ENCODE results near the gene SPTBN1.
"Not testable (repeated sequence)": the region's sequence is repeated elsewhere in the genome, so short reads cannot be mapped to it uniquely, and the experiment has no call there.

The SPTBN1 gene

GRCh38 chr2:54497763-54498680, 41.9 kb downstream of the SPTBN1 start:
- DNase-seq (ENCODE audit: low spot score in 2 of 2) = no peak
- H3K4me3 Mint-ChIP-seq = no peak overlapping the region

GRCh38 chr2:54499661-54500060, 43.5 kb downstream of the SPTBN1 start:
- Mint-ChIP-seq H3K9me3 (no peaks in the 10 kb centered on the region), H3K27ac (no peak overlapping the region), H3K4me1 (no peaks in the 10 kb centered on the region), H3K4me3 (no peak overlapping the region), H3K36me3 (no peaks in the 10 kb centered on the region)
- no peak for DNase-seq (ENCODE audit: low spot score in 2 of 2)
- no peak for ATAC-seq

More at GRCh38 chr2:54497763-54498680, 41.9 kb downstream of the SPTBN1 start:
- H3K9me3 Mint-ChIP-seq = no peaks in the 10 kb centered on the region
- ATAC-seq = no peak
- no peak overlapping the region for H3K27ac Mint-ChIP-seq
- H3K4me1 Mint-ChIP-seq = no peaks in the 10 kb centered on the region
- H3K36me3 Mint-ChIP-seq = no peaks in the 10 kb centered on the region

GRCh38 chr2:54500404-54501205, 44.5 kb downstream of the SPTBN1 start:
- no peak for ATAC-seq
- Mint-ChIP-seq H3K4me3 (no peak overlapping the region), H3K27ac (no peak overlapping the region), H3K9me3 (no peaks in the 10 kb centered on the region), H3K4me1 (no peaks in the 10 kb centered on the region), H3K36me3 (no peaks in the 10 kb centered on the region)
- no peak for DNase-seq (ENCODE audit: low spot score in 2 of 2)

- DNase-seq (ENCODE audit: low spot score in 2 of 2) = no peak
- no peak overlapping the region for H3K4me3 Mint-ChIP-seq
Measured at GRCh38 chr2:54502731-54503130, 46.6 kb downstream of the SPTBN1 start.

GRCh38 chr2:54503192-54503591, 47.1 kb downstream of the SPTBN1 start:
- Mint-ChIP-seq H3K36me3 (no peaks in the 10 kb centered on the region), H3K4me1 (no peaks in the 10 kb centered on the region), H3K27ac (no peak overlapping the region), H3K9me3 (no peaks in the 10 kb centered on the region), H3K4me3 (no peak overlapping the region)
- ATAC-seq (peak; percentile 63), DNase-seq (ENCODE audit: low spot score in 2 of 2) (peak; percentile 9 to 63)

More at GRCh38 chr2:54502731-54503130, 46.6 kb downstream of the SPTBN1 start:
- Mint-ChIP-seq H3K27ac (no peak overlapping the region), H3K36me3 (no peaks in the 10 kb centered on the region), H3K9me3 (no peaks in the 10 kb centered on the region), H3K4me1 (no peaks in the 10 kb centered on the region)
- no peak for ATAC-seq

GRCh38 chr2:54503828-54504227, 47.7 kb downstream of the SPTBN1 start:
- Mint-ChIP-seq H3K9me3 (no peaks in the 10 kb centered on the region), H3K4me1 (no peaks in the 10 kb centered on the region), H3K4me3 (no peak overlapping the region), H3K27ac (no peak overlapping the region), H3K36me3 (no peaks in the 10 kb centered on the region)
- ATAC-seq = no peak
- no peak for DNase-seq (ENCODE audit: low spot score in 2 of 2)

GRCh38 chr2:54504866-54505265, 48.7 kb downstream of the SPTBN1 start:
- Mint-ChIP-seq H3K27ac (no peak overlapping the region), H3K9me3 (no peaks in the 10 kb centered on the region), H3K4me3 (no peak overlapping the region), H3K4me1 (no peaks in the 10 kb centered on the region), H3K36me3 (no peaks in the 10 kb centered on the region)
- DNase-seq (ENCODE audit: low spot score in 2 of 2) (no peak), ATAC-seq (no peak)

- no peak for DNase-seq (ENCODE audit: low spot score in 2 of 2)
- H3K9me3 Mint-ChIP-seq = no peaks in the 10 kb centered on the region
- H3K4me3 Mint-ChIP-seq = no peak overlapping the region
- no peaks in the 10 kb centered on the region for H3K36me3 Mint-ChIP-seq
- no peak overlapping the region for H3K27ac Mint-ChIP-seq
- ATAC-seq = no peak
- no peaks in the 10 kb centered on the region for H3K4me1 Mint-ChIP-seq
Measured at GRCh38 chr2:54508541-54508940, 52.4 kb downstream of the SPTBN1 start.

- not testable (repeated sequence) for ATAC-seq; DNase-seq (ENCODE audit: low spot score in 2 of 2); H3K4me1 Mint-ChIP-seq; H3K4me3 Mint-ChIP-seq; H3K36me3 Mint-ChIP-seq; H3K27ac Mint-ChIP-seq; H3K9me3 Mint-ChIP-seq
Measured at GRCh38 chr2:54509043-54509442, 52.9 kb downstream of the SPTBN1 start.

GRCh38 chr2:54510916-54511315, 54.8 kb downstream of the SPTBN1 start:
- no peak for DNase-seq (ENCODE audit: low spot score in 2 of 2)
- no peak overlapping the region for H3K27ac Mint-ChIP-seq

GRCh38 chr2:54512183-54512582, 56.1 kb downstream of the SPTBN1 start:
- DNase-seq (ENCODE audit: low spot score in 2 of 2) (no peak), ATAC-seq (no peak)
- Mint-ChIP-seq H3K36me3 (no peaks in the 10 kb centered on the region), H3K9me3 (no peaks in the 10 kb centered on the region), H3K27ac (no peak overlapping the region), H3K4me1 (no peaks in the 10 kb centered on the region), H3K4me3 (no peak overlapping the region)

More at GRCh38 chr2:54510916-54511315, 54.8 kb downstream of the SPTBN1 start:
- no peaks in the 10 kb centered on the region for H3K9me3 Mint-ChIP-seq
- no peaks in the 10 kb centered on the region for H3K36me3 Mint-ChIP-seq
- H3K4me1 Mint-ChIP-seq = no peaks in the 10 kb centered on the region
- H3K4me3 Mint-ChIP-seq = no peak overlapping the region
- ATAC-seq = no peak

- no peaks in the 10 kb centered on the region for H3K9me3 Mint-ChIP-seq
- DNase-seq (ENCODE audit: low spot score in 2 of 2) (no peak), ATAC-seq (no peak)
- no peak overlapping the region for H3K27ac Mint-ChIP-seq
- no peaks in the 10 kb centered on the region for H3K4me1 Mint-ChIP-seq
- no peak overlapping the region for H3K4me3 Mint-ChIP-seq
- H3K36me3 Mint-ChIP-seq = no peaks in the 10 kb centered on the region
Measured at GRCh38 chr2:54512663-54513362, 56.7 kb downstream of the SPTBN1 start.

GRCh38 chr2:54513363-54513715, 57.2 kb downstream of the SPTBN1 start:
- Mint-ChIP-seq H3K4me3 (no peak overlapping the region), H3K9me3 (no peaks in the 10 kb centered on the region), H3K36me3 (no peaks in the 10 kb centered on the region), H3K27ac (no peak overlapping the region), H3K4me1 (no peaks in the 10 kb centered on the region)
- no peak for DNase-seq (ENCODE audit: low spot score in 2 of 2)
- ATAC-seq = no peak

- Mint-ChIP-seq H3K9me3 (no peaks in the 10 kb centered on the region), H3K36me3 (no peaks in the 10 kb centered on the region), H3K4me3 (no peak overlapping the region), H3K4me1 (no peaks in the 10 kb centered on the region), H3K27ac (no peak overlapping the region)
- ATAC-seq (no peak), DNase-seq (ENCODE audit: low spot score in 2 of 2) (no peak)
Measured at GRCh38 chr2:54514822-54515569, 58.9 kb downstream of the SPTBN1 start.

GRCh38 chr2:54516842-54517241, 60.7 kb downstream of the SPTBN1 start:
- H3K4me1 Mint-ChIP-seq = no peaks in the 10 kb centered on the region
- H3K9me3 Mint-ChIP-seq = no peaks in the 10 kb centered on the region
- H3K4me3 Mint-ChIP-seq = no peak overlapping the region
- no peak overlapping the region for H3K27ac Mint-ChIP-seq
- H3K36me3 Mint-ChIP-seq = no peaks in the 10 kb centered on the region
- ATAC-seq (no peak), DNase-seq (ENCODE audit: low spot score in 2 of 2) (no peak)

All from stimulated activated effector memory CD8-positive, alpha-beta T cell treated with anti-CD3 and anti-CD28 coated beads, Interleukin-12 subunit alpha, Interleukin-12 subunit beta, amount 100 ng/mL, for 72 hours (primary cell).